GM18499 (cell line): ENCODE results near the gene PTPRM.

Experiments
- ATAC-seq: cut with Tn5 transposase; IDR thresholded peaks from one replicate; pipeline ENCODE4 v1.9.1; 2021; ENCODE audit warnings: moderate number of reproducible peaks; ENCODE audit not compliant: insufficient read depth, unreplicated experiment

The PTPRM gene

DNA sequence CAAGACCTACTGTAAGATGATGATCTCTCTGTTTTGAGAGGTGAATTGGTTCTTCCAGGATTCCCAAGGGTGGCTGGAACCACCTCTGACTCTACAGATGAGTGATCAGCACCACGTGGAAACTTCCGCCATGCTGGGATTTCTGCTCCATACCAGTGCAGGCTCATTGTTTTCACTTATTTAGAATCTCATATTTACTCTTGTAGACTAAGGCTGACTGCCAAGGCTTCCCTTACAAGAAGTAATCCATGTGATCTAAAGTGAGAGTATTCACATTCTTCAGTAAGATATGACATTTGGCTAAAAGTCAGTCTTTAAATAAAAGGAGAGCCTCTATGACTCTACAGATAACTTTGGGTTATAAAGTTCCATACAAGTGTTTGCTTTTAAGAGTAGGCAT is 719.2 kb downstream of the PTPRM start:
- ATAC-seq: no peak

GRCh38 chr18:8287196-8287885 is 720.2 kb downstream of the PTPRM start:
- ATAC-seq: no peak

DNA sequence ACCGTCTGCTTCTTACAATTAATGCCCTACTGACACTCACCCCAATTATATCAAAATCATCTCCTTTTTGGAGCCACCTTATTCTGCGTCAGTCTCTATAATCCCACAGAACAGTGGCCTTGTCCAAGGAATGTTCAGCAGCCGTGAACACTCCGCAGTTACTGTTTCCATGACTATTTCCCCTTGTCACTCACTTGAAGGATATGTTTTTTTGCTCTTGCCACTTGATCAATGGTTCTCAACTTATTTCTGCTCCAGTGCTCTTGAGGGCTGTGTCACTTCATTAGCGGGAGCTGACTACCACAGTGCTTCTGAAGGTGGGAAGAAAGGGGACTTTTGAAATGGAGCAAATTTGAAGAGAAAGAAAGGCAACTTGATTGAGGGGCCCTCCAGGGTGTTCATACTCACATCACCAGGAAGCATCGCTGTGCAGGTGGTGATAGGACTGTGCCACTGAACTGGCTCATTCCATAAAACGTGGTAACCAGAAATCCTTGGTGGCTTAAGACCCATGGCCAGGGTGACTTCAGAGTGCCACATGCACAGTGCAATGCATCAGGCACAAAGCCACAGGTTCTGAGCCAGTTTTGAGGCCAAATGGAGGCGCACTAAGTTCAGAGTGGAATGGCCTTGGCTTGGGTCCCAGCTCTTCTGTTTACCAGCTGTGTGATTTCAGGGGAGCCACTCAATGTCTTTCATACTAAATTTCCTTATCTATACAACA is 721.5 kb downstream of the PTPRM start:
- no peak for ATAC-seq

GRCh38 chr18:8290435-8290834 is 723.3 kb downstream of the PTPRM start:
- no peak for ATAC-seq

DNA sequence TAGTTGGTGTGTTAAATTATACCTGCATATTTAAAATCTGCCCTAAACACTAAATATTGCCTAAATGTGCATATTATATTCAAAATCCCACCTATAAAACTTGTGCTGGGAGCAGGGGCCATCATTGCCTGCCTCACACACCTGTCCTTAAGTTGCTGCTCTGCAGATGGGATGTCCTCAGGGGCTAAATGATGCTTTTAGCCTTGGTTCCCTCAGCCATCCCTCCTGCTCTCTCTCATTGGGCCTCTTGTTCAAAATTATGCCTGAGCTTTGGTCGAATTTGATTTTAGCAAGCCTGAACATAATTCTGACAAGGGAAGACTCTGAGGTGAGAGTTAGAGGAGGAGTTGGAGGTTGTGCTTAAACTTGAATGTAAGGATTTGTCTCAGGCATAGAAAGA is 723.8 kb downstream of the PTPRM start:
- no peak for ATAC-seq

DNA sequence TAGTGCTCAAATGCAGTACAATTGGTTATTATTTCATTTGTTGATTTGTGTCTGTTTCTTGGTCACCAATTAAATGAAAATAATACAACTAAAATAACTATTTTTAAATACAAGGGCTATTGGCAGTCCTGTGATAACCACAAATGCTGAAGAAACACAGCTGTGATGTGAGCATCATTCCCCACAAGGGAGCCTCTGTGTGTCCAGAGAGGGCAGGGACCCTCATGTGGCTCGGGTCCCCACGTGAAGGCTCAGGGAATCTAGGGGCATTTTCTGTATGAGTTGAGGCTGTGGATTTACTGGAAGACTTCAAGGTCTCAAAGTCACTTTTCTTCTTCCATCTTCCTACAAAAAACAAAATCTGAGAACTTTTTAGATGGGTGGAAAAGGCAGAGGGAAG is 726.1 kb downstream of the PTPRM start:
- no peak for ATAC-seq

DNA sequence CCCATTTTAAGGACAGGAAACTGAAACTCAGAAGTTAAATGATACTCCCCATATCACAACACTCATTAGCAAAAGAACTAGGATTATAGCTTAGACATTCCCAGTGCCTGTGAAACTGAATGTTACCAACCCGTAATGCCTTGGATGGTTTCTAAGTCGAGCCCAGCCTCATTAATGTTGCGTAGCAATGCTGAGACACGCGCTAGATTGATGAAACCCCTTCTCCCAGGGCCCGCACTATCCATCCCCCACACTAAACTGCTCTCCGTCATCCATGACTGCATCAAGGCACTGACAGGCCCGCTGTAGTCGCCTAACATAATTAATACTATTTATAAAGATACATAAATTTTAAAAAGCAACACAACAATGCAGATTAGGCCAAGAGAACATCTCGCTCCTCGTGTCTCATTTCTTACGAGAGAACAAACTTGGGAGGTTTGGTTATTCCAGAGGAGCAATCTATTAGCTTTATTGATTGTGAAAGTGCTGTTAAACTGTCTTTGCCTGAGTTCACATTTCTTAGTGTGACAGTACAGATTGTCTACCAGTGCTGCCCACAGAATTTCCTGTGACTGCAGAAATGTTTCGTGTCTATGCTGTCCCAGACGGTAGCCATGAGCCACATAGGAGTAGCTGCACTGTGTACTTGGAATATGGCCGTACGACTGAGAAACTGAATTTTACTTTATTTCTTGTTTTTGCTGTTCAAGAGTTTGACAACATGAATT is 729.9 kb downstream of the PTPRM start:
- ATAC-seq: no peak

DNA sequence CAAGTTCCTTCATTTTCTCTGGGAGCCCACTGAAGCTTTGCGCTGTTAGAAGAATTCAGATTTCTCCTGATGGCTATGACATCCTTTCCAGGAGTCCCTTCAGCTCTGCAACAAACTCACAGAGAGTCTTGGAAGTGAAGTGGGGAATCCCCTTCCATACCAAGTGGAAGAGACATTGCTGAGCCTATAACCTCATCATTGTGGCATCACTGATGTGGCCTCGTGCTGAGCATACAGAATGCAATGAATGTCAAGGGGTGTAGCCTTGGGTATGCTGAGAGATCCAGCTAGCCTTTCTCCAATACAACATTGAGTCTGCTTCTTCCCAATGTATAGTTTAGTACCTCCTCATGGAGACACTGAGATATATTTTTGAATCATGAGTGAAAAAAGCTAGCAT is 731.1 kb downstream of the PTPRM start:
- no peak for ATAC-seq

GRCh38 chr18:8299054-8299980 is 732.2 kb downstream of the PTPRM start:
- ATAC-seq: no peak

- ATAC-seq: no peak
Measured at GRCh38 chr18:8300751-8301410, 733.8 kb downstream of the PTPRM start.

DNA sequence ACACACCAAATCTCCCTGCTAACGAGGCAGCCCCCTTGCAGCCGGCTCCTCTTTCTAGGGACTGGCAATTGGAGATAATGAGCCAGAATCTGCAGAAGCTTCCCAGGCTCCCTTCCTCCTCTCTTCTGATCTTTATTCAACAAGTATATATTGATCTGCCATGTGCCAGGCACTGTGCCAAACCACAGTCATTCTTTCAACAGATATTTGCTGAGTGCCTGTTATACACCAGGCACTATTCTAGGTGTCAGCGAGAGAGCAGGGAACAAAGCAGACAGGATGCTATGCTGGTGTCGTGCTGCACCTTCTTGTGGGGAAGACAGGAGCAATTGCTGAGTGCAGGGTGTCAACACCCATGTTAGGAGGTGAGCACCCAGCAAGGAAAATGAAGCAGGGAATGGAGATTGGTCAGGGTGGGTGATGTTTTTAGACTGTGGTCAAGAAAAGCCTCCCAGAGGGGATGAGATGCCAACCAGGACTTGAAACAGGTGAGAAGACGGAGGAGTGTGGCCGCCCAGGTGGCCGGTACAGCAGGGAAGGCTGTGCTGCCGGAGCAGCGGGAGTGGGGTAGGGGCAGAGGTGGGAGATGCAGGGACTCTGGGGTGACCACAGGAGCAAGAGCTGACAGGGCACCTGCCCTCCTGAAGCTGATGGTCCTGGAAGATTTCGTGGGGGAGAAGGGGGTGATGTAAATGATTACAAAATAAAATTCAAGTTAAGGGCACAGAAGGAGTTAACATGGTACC is 734.5 kb downstream of the PTPRM start:
- no peak for ATAC-seq

DNA sequence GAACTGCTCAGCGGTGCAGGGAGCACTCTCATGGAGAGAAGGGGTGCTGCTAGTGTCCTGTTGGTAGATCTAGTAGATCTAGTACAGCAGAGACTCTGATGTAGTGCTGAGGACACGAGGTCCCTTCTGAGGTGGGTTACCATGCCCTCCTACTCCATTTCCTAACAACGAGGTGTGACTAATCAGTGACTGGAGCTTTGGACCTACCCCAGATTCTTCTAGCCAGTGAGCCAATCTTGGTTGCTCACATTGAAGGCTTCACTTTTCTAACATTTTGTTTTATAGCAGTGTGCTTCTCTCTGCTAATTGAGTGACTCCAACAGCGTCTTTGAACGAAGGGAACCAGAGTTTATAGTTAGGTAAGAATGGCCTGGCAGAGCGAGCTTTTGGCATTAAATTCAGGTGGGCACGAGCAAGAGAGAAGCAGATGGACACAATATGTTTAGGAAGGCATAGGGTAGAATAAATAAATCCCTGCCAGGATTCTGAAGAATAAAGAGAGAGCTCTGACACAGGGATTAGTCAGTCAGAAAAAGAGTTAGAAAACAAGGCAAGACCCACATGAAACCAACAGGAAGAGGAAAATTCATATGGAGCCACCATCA is 736.1 kb downstream of the PTPRM start:
- ATAC-seq: no peak

- no peak for ATAC-seq
Measured at GRCh38 chr18:8307960-8308359, 740.8 kb downstream of the PTPRM start.

GRCh38 chr18:8313043-8313442 is 745.9 kb downstream of the PTPRM start:
- no peak for ATAC-seq

- no peak for ATAC-seq
Measured at GRCh38 chr18:8314124-8314523, 747.0 kb downstream of the PTPRM start.

DNA sequence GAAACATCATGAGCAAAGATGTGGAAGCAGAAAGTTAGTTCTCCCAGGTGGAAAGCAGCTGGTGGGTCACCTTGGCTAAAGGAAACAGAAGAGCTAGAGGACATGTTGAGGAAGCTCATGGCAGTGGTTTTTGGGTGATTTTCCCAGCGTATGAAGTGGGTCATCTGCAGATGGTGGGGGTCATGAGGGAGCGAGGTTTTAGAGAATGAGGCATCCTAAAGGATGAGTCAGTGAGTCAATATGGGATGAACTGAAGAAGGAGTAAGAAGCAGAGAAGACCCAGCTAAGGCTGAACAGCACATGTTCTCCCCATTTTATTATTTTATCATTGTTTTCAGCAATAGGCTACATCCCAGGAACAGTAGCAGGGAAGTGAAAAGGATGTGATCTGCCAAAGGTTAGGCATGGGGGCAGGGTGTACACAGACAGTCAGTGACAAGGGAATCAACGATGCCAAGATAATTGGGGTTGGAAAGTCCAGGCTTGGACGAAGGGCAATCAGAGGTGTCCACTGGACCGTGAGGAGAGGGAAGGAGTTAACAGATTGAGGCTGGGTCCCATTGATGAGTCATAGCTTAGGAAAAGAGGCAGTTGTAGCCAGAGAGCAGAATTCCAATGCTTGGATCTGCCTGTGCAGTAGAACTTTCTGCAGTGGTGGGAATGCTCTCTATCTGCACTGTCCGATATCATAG is 752.8 kb downstream of the PTPRM start:
- ATAC-seq: no peak

GRCh38 chr18:8322486-8322885 is 755.4 kb downstream of the PTPRM start:
- no peak for ATAC-seq

DNA sequence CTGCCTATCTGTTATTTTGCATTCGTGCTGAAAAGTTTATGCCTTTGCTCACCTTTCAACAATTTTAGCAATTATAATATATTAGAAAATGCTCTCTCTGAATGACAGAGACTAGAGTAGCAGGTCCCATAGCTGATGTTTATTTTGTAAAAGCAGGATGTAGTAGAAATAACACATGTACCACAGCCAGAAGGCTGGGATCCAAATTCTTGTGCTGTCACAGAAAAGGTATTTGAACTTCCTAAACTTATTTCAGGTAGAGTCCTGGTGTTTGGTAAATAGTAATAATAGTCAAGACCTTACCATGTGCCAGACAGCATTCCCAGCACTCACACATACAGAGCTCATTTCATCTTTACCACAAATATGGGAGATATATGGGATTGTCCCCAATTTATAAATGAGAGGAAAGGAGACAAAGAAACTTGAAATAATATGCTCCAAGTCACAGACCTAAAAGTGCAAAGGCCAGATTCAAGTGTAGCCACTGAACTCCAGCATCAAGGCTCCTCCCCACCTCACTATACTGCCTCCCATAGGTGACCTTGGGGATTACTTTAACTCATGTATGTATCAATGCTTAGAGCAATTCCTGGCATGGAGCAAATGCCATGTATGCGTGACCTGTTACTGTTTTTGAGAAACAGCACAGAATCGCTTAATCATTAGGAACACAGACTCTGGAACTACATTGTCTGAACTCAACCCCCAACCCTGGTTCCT is 757.4 kb downstream of the PTPRM start:
- ATAC-seq: no peak
